ENCODE data around the gene BFSP1.

BFSP1 gene

DNA sequence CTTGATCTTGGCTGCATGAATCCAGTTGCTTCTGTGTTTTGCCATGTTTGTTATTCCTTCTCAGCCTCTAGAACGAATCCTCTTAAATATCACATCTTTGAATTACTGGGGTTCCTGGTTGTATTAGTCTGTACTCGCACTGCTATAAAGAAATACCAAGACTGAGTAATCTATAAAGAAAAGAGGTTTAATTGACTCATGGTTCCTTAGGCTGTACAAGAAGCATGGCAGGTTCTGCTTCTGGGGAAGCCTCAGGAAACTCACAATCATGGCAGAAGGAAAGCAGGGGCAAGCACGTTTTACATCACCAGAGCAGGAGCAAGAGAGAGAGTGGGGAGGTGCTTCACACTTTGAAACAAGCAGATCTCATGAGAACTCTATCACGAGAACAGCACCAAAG lies 18.0 kb upstream of the BFSP1 start:
- H3K27me3 ChIP-seq (ENCODE audit: control insufficient read depth, insufficient read depth, low read length): no peaks in the 10 kb centered on the region
- no peaks in the 10 kb centered on the region for H3K4me1 ChIP-seq (ENCODE audit: control insufficient read depth, insufficient read depth, low read length)
- H3K36me3 ChIP-seq (ENCODE audit: control insufficient read depth, insufficient read depth, low read length): no peaks in the 10 kb centered on the region
- no peak overlapping the region for H3K9ac ChIP-seq (ENCODE audit: low read depth, low read length)
- no peaks in the 10 kb centered on the region for H3K9me3 ChIP-seq (ENCODE audit: control insufficient read depth, insufficient read depth, low read length)
- no peak overlapping the region for H3K4me3 ChIP-seq (ENCODE audit: low read depth, low read length)

DNA sequence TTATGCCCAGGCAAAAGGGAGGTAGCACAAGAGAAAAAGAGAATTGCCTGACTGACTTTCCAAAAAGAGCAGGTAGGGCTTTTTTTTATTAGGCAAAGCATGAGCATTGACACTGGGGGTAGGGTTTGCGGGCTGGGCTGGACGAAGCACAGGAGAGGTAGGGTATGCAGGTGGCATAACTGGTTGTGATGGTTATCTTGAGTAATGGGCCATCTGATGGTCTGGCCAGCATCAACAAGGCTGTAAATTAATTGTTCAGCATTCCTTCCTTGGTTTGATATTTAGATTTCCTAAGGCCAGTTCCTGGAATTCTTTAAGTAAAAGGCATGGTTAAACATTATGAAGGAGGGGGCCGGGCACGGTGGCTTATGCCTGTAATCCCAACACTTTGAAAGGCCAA lies 13.9 kb upstream of the BFSP1 start:
- Histone ChIP-seq H3K9me3 (ENCODE audit: control insufficient read depth, insufficient read depth, low read length) (no peaks in the 10 kb centered on the region), H3K27me3 (ENCODE audit: control insufficient read depth, insufficient read depth, low read length) (no peaks in the 10 kb centered on the region), H3K4me3 (ENCODE audit: low read depth, low read length) (no peak overlapping the region), H3K36me3 (ENCODE audit: control insufficient read depth, insufficient read depth, low read length) (no peaks in the 10 kb centered on the region), H3K4me1 (ENCODE audit: control insufficient read depth, insufficient read depth, low read length) (no peaks in the 10 kb centered on the region), H3K9ac (ENCODE audit: low read depth, low read length) (no peak overlapping the region)

DNA sequence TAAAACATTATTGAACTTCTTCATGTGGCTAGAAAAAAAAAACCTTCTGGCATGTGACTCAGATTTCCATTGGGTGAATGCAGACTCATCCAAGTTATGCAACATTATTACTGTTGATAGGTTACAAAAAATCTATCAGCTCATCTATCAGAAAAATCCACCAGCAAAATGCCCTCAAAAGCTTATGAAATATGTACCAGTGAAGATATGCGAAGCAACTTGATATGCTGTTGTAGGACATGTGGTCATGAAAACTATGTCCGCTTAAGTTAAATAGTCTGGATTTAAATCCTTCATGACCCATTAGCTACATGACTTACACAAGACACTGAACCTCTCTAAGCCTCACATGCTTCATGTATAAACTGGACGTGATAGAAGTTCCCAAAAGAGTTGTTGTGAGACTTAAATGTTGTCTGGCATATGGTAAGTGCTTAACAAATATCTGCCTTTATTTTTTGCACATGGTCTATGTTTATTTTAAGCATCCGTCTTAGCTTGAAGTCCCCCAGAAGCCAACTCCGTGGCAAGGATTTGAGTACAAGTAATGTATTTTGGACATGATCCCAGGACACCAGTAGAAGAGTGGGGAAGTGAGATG lies 12.5 kb upstream of the BFSP1 start:
- Histone ChIP-seq H3K27me3 (ENCODE audit: control insufficient read depth, insufficient read depth, low read length) (no peaks in the 10 kb centered on the region), H3K9ac (ENCODE audit: low read depth, low read length) (no peak overlapping the region)

DNA sequence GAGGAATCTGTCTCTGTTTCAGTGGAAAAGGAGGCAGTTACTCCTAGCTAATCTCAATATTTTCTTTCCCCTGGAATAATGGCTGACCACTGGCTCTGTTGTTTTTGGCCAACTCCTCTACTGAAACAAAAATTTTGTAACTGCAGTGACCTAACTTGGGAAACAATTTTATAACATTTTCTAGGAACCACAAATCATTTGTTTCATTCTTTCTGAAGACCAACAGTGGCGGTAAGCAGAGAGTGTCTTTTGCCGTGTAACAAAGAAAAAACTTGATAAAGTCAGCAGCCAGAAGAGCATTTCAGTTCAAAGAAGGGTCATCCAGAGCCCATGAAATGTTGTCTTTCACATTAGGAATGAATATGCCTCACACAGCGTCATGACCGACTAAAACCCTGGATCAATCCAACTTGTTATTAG lies 11.8 kb upstream of the BFSP1 start:
- H3K27me3 ChIP-seq (ENCODE audit: control insufficient read depth, insufficient read depth, low read length): no peaks in the 10 kb centered on the region
- H3K4me1 ChIP-seq (ENCODE audit: control insufficient read depth, insufficient read depth, low read length): no peaks in the 10 kb centered on the region
- no peaks in the 10 kb centered on the region for H3K9me3 ChIP-seq (ENCODE audit: control insufficient read depth, insufficient read depth, low read length)
- H3K9ac ChIP-seq (ENCODE audit: low read depth, low read length): no peak overlapping the region
- no peaks in the 10 kb centered on the region for H3K36me3 ChIP-seq (ENCODE audit: control insufficient read depth, insufficient read depth, low read length)
- no peak overlapping the region for H3K4me3 ChIP-seq (ENCODE audit: low read depth, low read length)

More for the DNA sequence above, 12.5 kb upstream of the BFSP1 start:
- Histone ChIP-seq H3K9me3 (ENCODE audit: control insufficient read depth, insufficient read depth, low read length) (no peaks in the 10 kb centered on the region), H3K36me3 (ENCODE audit: control insufficient read depth, insufficient read depth, low read length) (no peaks in the 10 kb centered on the region), H3K4me3 (ENCODE audit: low read depth, low read length) (no peak overlapping the region), H3K4me1 (ENCODE audit: control insufficient read depth, insufficient read depth, low read length) (no peaks in the 10 kb centered on the region)

DNA sequence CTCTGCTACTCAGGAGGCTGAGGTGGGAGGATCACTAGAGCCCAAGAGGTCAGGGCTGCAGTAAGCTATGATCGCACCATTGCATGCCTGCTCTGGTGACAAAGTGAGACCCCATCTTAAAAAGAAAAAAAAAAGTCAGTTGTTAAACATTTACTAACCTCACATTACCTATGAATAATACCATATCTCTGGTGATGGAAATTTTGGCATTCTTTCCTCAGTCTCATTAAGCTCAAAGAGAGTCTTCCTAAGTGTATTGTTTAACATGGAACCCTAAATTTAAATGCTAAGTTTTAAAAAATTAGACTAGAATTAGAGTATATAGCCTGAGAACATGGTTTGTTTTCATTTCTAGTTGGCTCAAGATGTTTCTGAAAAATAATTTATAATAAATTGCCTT lies 11.3 kb upstream of the BFSP1 start:
- no peaks in the 10 kb centered on the region for H3K36me3 ChIP-seq (ENCODE audit: control insufficient read depth, insufficient read depth, low read length)
- H3K9ac ChIP-seq (ENCODE audit: low read depth, low read length): no peak overlapping the region
- no peaks in the 10 kb centered on the region for H3K9me3 ChIP-seq (ENCODE audit: control insufficient read depth, insufficient read depth, low read length)
- H3K27me3 ChIP-seq (ENCODE audit: control insufficient read depth, insufficient read depth, low read length): no peaks in the 10 kb centered on the region
- no peaks in the 10 kb centered on the region for H3K4me1 ChIP-seq (ENCODE audit: control insufficient read depth, insufficient read depth, low read length)
- H3K4me3 ChIP-seq (ENCODE audit: low read depth, low read length): no peak overlapping the region

DNA sequence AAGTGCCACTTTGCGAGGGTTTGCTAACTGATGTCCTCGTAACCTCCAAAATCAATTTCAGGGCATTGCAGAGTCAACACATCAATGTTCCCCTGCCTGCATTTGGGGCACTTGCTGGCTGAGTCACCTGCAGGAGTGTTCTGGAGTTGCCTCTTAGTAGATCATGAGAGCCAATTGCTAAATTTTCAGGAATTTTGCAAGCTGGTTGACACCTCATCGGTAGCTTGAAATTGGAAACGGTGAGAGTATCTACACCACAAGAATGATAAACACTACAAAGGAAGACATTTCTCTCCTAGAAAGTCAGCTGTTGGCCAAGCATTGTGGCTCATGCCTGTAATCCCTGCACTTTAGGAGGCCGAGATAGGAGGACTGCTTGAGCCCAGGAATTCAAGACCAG lies 10.8 kb upstream of the BFSP1 start:
- H3K9ac ChIP-seq (ENCODE audit: low read depth, low read length): no peak overlapping the region
- no peak overlapping the region for H3K4me3 ChIP-seq (ENCODE audit: low read depth, low read length)
- H3K9me3 ChIP-seq (ENCODE audit: control insufficient read depth, insufficient read depth, low read length): no peaks in the 10 kb centered on the region
- H3K36me3 ChIP-seq (ENCODE audit: control insufficient read depth, insufficient read depth, low read length): no peaks in the 10 kb centered on the region
- H3K27me3 ChIP-seq (ENCODE audit: control insufficient read depth, insufficient read depth, low read length): no peaks in the 10 kb centered on the region
- H3K4me1 ChIP-seq (ENCODE audit: control insufficient read depth, insufficient read depth, low read length): peaks cover 3% of the 10 kb centered on the region

DNA sequence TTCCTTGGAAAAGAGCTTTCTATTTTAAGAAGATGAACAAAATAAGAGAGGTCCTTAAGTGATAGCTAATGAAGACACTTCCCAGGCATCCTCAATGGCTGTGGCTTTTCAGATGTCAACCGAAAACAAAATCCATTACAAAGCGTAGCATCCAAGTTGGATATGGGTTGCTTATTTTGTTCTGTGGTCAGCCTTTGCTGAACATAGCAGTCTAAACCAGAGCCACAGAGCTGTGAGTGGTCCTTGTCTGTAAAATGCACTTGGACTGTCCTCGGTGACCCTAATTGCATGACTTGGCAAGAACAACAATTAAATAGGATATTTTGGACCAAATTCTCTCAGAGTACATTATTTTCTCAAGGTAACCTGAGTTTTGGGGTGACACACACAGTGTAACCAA lies 10.4 kb upstream of the BFSP1 start:
- H3K4me1 ChIP-seq (ENCODE audit: control insufficient read depth, insufficient read depth, low read length): peaks cover 3% of the 10 kb centered on the region
- H3K9me3 ChIP-seq (ENCODE audit: control insufficient read depth, insufficient read depth, low read length): no peaks in the 10 kb centered on the region
- no peaks in the 10 kb centered on the region for H3K36me3 ChIP-seq (ENCODE audit: control insufficient read depth, insufficient read depth, low read length)
- no peaks in the 10 kb centered on the region for H3K27me3 ChIP-seq (ENCODE audit: control insufficient read depth, insufficient read depth, low read length)
- H3K4me3 ChIP-seq (ENCODE audit: low read depth, low read length): no peak overlapping the region
- H3K9ac ChIP-seq (ENCODE audit: low read depth, low read length): no peak overlapping the region

DNA sequence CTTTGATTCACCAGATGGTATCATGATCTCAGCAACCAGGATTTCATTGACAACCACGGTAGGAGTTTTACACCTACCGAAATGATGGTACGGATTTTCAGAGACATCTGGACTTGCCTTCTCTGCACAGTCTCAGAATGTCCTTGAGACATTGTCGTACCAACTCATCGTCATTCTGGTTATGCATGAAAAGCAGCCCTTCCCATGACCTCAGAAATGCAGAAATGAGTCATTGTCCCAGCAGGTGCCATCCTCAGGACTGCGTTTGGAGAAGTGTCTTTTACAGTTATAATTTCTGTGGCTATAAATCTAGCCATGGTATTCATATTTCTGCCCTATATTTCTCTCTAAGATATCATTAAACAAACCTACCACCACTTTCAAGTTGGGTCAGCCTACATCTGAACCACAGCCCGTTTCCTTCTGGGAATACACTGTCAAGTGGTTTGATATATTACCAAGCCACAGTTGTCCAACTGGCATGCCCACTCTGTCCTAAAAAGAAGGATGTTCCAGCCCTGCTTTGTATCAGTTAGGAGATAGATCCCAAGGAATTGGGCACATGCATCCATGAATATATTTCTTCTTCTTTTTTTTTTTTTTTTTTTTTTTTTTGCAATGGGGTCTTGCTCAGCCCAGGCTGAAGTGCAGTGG lies 7.5 kb upstream of the BFSP1 start:
- no peaks in the 10 kb centered on the region for H3K27me3 ChIP-seq (ENCODE audit: control insufficient read depth, insufficient read depth, low read length)
- H3K4me1 ChIP-seq (ENCODE audit: control insufficient read depth, insufficient read depth, low read length): peaks cover 9% of the 10 kb centered on the region
- H3K36me3 ChIP-seq (ENCODE audit: control insufficient read depth, insufficient read depth, low read length): no peaks in the 10 kb centered on the region
- H3K9me3 ChIP-seq (ENCODE audit: control insufficient read depth, insufficient read depth, low read length): no peaks in the 10 kb centered on the region
- no peak overlapping the region for H3K9ac ChIP-seq (ENCODE audit: low read depth, low read length)
- no peak overlapping the region for H3K4me3 ChIP-seq (ENCODE audit: low read depth, low read length)

DNA sequence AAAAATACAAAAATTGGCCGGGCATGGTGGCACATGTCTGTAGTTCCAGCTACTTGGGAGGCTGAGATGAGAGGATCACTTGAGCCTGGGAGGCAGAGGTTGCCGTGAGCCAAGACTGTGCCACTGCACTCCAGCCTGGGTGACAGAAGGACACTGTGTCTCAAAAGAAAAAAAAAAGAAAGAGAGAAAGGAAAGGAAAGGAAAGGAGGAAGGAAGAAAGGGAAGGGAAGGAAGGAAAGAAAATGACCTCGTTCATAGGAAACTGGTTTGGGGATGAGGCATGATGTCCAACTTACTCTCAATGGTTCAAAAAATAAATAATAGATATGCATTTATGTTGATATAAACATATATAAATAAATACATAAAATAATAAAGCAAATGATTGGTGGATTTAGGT lies 6.8 kb upstream of the BFSP1 start:
- H3K36me3 ChIP-seq (ENCODE audit: control insufficient read depth, insufficient read depth, low read length): no peaks in the 10 kb centered on the region
- H3K9me3 ChIP-seq (ENCODE audit: control insufficient read depth, insufficient read depth, low read length): no peaks in the 10 kb centered on the region
- no peak overlapping the region for H3K4me3 ChIP-seq (ENCODE audit: low read depth, low read length)
- H3K4me1 ChIP-seq (ENCODE audit: control insufficient read depth, insufficient read depth, low read length): peaks cover 14% of the 10 kb centered on the region
- H3K9ac ChIP-seq (ENCODE audit: low read depth, low read length): no peak overlapping the region
- no peaks in the 10 kb centered on the region for H3K27me3 ChIP-seq (ENCODE audit: control insufficient read depth, insufficient read depth, low read length)

DNA sequence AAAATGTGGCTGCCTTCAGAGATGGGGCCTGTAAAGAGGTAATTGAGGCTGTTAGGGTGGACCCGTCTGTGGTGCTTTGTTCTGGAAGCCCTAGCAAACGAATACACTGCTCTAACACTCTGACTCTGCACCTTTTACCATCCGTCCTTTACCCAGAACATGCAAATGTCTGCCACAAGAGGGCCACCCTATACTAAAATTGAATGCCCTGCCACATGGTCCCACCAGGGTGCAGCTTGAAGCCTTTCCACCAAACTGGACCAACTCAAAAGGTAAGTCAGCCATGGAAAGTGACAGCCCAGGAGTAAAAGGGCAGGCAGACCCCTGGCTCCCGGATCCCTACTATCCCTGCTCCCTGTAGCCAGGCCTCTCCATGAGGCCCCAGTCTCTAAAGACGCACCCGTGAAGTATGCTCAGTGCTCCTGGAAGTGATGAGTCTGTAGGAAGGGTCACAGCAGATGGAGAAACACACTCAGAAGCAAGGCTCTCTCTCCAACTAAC lies 5.8 kb upstream of the BFSP1 start:
- Histone ChIP-seq H3K9ac (ENCODE audit: low read depth, low read length) (no peak overlapping the region), H3K4me1 (ENCODE audit: control insufficient read depth, insufficient read depth, low read length) (peaks cover 14% of the 10 kb centered on the region), H3K4me3 (ENCODE audit: low read depth, low read length) (no peak overlapping the region), H3K36me3 (ENCODE audit: control insufficient read depth, insufficient read depth, low read length) (no peaks in the 10 kb centered on the region), H3K9me3 (ENCODE audit: control insufficient read depth, insufficient read depth, low read length) (no peaks in the 10 kb centered on the region), H3K27me3 (ENCODE audit: control insufficient read depth, insufficient read depth, low read length) (no peaks in the 10 kb centered on the region)

DNA sequence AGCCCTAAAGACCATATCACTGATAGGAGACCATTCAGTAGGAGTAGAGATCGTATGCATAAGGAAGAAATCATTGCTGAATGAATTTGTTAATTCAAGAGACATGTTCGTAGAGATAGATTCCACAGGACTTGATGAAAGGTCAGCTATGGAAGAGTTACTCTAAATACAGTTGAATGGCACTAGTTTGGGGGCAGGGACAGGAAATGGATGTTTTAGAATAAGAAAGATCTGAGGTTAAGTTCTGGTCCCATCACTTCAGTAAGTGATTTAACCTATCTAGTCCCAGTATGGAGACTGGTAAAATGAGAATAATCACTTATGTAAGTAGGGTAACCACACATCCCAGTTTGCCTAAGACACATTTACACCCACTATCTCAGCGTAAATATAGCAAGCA lies 2.9 kb upstream of the BFSP1 start:
- H3K9me3 ChIP-seq (ENCODE audit: control insufficient read depth, insufficient read depth, low read length): no peaks in the 10 kb centered on the region
- H3K36me3 ChIP-seq (ENCODE audit: control insufficient read depth, insufficient read depth, low read length): no peaks in the 10 kb centered on the region
- H3K27me3 ChIP-seq (ENCODE audit: control insufficient read depth, insufficient read depth, low read length): peaks cover 12% of the 10 kb centered on the region
- no peak overlapping the region for H3K9ac ChIP-seq (ENCODE audit: low read depth, low read length)
- no peak overlapping the region for H3K4me3 ChIP-seq (ENCODE audit: low read depth, low read length)
- peaks cover 14% of the 10 kb centered on the region for H3K4me1 ChIP-seq (ENCODE audit: control insufficient read depth, insufficient read depth, low read length)

DNA sequence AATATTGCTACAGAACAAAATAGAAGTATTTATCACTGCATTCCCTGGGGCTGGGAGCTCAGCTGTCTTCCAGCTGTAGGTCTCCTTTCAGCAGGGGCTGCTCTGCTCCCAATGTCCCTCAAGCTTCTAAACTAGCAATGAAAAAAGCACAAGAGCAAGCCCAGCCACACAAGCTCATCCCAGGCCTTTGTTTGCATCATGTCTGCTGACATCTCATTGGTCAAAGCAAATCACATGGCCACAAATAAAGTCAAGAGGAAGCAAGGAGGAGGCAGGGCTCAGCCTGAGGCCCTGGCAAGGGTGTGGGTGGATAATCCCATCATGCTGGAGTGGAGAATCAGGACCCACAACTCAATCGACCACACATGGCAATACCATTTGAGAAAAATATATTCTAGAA lies 2.2 kb upstream of the BFSP1 start:
- Histone ChIP-seq H3K9ac (ENCODE audit: low read depth, low read length) (no peak overlapping the region), H3K4me3 (ENCODE audit: low read depth, low read length) (no peak overlapping the region), H3K27me3 (ENCODE audit: control insufficient read depth, insufficient read depth, low read length) (peaks cover 12% of the 10 kb centered on the region), H3K36me3 (ENCODE audit: control insufficient read depth, insufficient read depth, low read length) (no peaks in the 10 kb centered on the region), H3K9me3 (ENCODE audit: control insufficient read depth, insufficient read depth, low read length) (no peaks in the 10 kb centered on the region), H3K4me1 (ENCODE audit: control insufficient read depth, insufficient read depth, low read length) (peaks cover 14% of the 10 kb centered on the region)
